ENCODE results near the gene MOCS1. TPM values are rescaled to one million over a fixed set of nuclear protein-coding genes. Genes with fewer than 3 reads are reported as not detected.
A peak's percentile ranks its signal among the peaks of the same experiment; 100 is the strongest.
"Not testable (repeated sequence)": the region's sequence is repeated elsewhere in the genome, so short reads cannot be mapped to it uniquely, and the experiment has no call there.

MOCS1 gene
- 12.5 TPM for polyA plus RNA-seq (2013, experiment 1 of 2; ENCODE audit: insufficient read length)
- 11.1 TPM for polyA plus RNA-seq (2013, experiment 2 of 2; ENCODE audit: insufficient read length)

DNA sequence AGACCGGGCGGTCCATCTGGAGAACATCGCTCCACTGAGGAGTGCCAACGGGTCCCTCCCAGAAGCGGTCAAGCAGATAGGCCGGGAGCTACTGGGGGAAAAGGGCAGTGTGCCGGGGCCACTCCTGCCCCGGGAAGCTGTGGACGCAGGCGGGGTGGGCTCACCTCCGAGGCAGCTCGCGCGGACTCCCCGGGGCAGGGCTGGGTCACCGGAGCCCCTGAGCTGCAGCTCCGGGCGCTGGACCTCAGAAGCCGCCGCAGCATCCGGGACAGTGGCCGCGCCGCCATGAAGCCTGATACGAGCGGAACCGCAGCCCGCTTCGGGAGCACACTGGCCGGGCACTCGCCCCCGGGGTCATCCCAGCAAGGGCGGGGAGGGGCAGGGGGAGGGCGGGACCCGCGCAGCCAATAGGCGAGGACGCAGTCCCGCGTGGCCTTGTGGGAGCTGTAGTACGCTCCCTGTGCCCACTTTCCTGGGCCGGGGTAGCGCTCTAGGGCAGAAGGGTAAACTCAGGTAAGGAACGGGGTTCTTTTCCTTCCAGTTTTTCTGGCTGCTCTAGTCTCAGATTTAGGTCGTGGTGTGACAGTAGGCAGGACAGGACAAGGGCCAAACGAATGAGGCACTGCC lies at the start of gene MOCS1:
TSS of gene MOCS1 (minus strand) at position 332 of the 627 bp plus-strand sequence. CDS start at position 287, 45 bp downstream.
- DNase-seq, result peak; percentile 66

DNA sequence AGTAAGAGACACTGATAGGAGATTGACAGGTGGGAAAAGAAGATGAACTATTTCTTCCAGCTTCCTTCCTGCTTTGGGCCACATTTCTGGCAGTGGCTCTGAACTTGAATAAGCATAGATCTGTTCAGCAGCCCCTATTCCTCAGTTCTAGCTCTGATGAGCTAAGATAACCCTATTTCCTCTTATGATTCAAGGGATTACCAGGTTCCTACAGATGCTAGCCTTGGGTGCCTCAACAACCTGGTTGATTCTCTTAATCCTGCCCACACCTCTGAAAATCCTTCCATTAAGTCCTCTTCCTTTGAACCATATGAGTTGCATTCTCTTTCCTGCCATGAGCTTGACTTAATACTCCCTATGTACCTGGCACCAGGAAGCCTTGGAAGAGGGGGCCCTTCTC lies 49.8 kb upstream of the MOCS1 start:
- no peak for DNase-seq

DNA sequence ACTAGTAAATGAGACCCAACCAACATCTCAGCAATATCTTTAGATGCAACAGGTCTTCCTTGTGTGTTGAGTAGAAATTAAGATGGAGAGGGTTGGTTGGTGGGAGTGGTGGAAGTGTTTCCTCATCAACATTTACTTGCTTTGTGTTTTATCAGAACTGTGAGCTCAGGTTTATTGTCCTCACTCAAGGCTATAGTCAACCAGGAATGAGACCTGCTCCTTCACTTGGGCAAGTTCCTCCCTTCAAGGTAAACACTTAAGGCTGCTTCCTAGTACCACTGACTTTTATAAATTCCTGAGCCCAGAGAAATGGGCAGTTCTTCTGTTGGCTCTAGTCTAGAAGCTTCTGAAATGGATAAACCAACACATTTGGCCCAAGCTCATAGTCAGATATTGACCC lies 48.9 kb upstream of the MOCS1 start:
- DNase-seq, result no peak

DNA sequence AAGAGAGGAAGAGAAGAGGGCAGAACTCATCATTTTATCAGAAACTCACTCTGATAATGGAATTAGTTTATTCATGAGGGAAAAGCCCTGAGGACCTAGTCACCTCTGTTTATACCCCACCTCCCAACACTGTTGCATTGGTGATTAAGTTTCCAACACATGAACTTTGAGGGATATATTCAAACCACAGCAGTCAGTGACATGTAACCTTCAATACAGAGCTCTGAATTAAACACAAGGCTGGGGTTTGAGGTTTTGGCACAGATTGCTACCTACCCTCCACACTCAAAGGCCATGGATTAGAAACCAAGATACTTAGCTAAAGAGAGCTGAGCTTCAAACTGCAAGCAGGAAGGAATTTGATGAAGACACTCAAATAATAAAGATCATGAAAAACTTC lies 48.5 kb upstream of the MOCS1 start:
- DNase-seq, result no peak

DNA sequence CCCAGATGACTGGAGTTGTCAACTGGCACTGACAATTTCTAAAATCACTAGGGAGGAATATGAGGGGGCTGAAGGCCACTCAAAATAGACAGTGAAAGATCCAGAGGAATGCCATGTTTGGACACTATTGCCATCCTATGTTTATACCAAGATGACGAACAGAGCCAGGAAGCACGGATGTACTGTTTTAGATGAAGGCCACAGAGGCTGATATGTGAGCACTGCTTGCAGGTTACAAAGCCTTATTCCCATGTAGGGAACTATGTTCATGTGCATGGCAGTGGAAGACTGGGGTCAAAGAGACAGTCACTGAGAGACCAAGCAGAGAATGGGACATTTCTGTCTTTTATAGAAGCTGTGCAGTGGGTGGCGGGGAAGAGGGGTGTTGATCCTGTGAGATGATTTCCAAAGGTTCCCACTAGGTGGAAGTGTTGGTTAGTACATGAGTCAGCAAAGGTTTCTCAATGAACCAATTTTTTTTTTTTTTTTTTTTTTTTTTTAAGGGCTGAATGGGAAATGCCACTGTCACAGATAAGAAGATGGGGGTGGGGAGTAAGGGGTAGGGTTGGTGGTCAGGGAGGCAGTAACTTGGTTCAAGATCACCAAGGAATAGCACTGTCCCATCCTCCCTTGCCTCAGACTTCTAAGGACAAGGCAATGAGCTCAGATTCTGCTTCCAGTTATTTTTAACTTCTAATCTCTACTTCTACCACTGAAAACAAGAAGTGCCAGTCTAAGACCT lies 46.7 kb upstream of the MOCS1 start:
- peak; percentile 59 for DNase-seq

DNA sequence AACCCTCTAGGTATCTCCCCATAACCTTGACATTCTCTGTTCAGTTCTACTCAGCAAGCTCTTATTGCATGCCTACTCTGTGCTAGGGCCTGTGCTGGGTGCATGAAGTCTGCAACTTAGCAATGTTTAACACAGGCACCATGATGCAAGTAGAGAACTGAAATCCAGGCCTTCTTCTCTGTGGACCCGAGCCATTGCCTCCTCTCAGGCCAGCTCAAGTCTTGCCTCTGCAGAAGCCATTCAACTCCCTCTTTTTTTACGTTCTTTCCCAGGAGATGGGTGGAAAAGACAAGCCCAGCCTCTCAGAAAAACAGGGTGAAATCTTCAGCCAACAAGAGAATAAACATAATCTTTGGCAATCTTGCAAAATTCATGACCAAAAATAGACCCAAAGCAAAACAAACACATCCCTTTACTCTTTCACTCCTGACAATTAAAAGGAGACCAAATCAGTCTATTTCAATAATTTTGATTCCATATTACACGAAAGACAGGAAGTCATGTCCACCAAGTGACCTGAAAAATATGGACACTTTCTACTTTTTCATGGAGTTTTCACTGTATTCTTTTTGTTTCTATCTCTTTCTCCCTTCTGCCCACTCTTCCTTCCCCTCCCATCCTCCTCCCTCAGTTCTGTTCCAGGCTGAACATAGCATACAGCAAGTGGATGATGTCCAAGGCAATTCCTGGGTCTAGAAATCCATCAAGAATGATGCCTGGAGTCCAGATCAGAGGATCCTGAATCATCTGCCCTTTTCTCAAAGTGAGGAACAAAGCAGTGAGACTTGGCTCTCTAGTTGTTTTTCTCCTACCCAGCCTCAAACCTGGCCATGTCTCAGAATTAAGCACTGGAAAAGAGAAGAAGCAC lies 45.4 kb upstream of the MOCS1 start:
- no peak for DNase-seq

DNA sequence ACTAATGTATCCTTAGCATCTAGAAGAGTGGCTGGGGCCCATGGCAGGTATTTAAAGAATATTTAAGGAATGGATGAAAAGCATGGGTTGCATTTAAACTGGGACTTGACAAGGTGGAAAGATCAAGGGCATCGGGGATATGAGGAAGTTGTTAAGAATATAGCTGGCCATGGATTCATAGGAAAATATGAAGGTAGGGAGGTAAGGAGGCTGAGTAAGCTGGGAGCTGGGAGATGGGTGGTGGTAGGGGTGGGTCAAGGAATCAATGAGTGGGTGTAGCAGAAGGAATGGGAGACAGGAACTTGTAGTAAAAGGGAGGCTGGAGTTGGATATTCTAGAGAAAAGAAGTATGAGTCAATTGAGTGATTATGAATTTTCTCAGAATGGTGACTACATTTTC lies 44.0 kb upstream of the MOCS1 start:
- no peak for DNase-seq

DNA sequence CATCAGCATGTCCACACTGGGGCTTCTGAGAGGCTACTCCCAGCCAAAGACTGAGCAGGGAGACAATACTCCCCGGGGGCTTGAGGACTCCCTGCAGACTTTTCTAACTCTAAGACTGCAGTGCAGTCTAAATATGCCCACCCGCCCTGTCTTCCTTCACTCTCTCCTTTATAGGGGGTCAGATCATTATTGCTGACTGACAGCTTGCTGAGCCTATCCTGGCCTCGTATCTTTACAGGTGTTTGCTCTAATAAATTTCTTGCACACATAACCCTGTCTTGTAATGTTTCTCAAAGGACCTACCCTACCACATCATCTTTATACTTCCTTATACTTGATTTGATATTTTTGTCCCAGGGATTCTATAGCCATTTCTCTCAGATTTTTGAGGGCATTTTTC lies 39.4 kb upstream of the MOCS1 start:
- no peak for DNase-seq

DNA sequence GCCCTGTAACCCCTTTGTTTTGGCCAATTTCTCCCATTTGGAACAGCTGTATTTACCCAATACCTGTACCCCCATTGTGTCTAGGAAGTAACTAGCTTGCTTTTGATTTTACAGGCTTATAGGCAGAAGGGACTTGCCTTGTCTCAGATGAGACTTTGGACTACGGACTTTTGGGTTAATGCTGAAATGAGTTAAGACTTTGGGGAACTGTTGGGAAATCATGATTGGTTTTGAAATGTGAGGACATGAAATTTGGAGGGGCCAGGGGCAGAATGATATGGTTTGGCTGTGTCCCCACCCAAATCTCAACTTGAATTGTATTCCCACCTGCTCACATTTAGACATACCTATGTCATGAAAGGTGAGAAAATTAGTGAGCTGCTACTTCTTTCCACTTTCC lies 38.5 kb upstream of the MOCS1 start:
- not testable (repeated sequence) for DNase-seq

DNA sequence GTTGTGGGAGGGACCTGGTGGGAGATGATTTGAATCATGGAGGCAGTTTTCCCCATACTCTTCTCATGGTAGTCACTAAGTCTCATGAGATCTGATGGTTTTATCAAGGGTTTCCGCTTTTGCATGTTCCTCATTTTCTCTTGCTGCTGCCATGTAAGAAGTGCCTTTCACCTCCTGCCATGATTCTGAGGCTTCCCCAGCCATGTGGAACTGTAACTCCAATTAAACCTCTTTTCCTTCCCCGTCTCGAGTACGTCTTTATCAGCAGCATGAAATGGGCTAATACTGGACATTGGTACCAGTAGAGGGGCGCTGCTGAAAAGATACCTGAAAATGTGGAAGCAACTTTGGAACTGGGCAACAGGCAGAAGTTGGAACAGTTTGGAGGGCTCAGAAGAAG lies 36.9 kb upstream of the MOCS1 start:
- not testable (repeated sequence) for DNase-seq

DNA sequence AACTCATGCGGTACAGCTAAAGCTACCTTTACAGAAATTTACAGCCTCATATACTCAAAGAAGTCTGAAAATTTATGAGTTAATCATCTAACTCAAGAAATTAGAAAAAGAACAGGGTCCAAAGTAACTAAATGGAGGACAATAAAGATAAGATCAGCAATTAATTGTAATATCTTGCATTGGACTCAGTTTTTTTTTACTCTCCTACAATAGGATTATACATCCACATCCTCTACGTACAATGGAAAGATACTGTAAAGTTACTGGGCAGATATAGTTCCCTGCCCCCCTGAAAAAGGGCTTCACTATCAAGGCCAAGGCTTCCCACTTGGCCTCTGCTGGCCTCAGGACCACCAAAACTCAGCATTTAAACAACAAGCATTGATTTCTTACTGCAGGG lies 31.5 kb upstream of the MOCS1 start:
- DNase-seq, result no peak

DNA sequence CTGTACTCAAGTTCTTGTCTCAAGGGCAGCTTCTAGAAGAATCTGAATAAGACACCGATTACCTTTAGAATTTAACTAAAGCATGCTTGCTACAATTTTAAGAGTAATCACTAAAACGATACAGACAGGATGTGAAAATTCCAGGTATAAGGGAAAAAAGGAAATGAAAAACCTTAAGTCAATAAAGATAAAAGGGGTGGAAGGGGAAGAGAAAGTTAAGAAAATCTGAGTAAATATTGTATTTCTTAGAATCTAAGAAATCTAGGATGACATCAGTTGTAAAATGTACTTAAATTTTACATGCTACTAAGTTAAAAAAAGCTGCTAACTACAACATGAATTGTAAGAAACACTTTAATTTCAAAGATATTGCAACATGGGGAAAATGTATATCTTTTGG lies 30.3 kb upstream of the MOCS1 start:
- no peak for DNase-seq

DNA sequence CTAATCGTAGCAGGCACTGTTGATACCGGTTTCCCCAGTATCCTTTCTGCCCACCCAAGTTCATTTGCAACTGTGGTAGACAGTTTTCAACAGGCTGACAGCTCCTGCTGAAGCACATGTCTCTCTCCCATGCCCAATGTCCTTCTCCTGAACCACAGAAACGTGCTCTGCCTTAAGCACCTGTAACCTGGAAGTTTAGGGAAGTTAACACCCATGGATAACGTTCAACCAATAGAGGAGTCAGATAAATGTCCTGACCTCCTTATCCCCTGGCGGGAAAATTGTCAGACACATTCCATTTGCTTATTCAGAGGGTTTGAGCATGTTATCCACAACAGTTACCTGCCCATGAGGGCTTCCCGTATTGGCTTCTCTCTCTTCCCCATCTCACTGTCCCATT lies 29.8 kb upstream of the MOCS1 start:
- no peak for DNase-seq

DNA sequence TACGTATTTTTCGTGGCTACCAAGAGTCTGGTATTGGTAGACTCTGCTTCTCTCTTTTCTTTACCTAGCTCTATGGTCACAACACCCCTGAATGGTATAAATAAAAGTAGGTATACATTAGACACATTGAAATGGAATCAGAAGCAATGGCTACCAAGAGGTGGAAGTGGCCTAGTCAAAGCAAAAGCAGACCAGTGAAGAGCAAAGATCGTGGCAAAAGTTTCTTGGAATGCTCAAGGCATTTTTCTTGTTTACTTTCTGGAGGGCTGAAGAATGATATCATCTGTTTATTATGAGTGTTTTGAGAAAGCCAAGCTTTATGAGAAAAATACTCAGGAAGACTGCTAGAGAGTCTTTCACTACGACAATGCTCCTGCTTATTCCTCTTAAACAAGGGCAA lies 28.6 kb upstream of the MOCS1 start:
- peak; percentile 49 for DNase-seq

DNA sequence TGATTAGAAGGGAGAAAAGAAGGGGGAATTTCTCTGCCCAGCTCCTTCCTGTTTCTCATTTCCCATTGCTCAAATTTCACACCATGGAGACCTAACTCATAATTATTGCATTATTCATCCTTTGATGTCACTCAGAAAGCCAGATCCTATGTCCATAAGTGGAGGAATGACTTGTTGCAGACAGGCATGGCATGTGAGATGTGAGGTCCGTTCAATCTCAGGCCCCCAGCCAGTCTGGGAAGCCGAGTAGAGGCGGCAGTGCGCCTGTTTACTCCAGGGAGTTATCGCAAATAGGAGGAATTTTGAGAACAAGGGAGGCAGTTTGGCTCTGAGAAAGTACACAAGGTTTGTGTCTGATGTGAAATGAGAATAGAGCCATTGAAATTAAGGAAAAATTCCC lies 26.9 kb upstream of the MOCS1 start:
- DNase-seq, result peak; percentile 81

DNA sequence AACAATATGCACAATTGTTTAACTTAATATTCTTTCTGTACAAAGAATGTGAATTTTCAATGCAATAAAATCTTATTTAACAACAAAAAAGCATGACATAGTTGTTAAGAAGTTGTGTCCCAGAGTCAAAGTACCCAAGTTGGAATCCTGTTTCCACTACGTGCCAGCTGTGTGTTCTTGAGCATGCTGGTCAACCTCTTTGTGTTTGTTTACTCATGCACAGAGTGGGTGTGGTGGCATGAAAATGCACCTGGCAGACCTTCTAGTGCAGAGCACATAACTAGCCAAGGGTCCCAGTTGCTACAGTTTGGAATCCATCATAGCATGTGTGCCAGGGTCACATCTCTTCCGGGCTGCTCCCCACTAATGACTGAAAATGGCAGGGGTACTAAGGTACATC lies 24.7 kb upstream of the MOCS1 start:
- DNase-seq, result no peak

DNA sequence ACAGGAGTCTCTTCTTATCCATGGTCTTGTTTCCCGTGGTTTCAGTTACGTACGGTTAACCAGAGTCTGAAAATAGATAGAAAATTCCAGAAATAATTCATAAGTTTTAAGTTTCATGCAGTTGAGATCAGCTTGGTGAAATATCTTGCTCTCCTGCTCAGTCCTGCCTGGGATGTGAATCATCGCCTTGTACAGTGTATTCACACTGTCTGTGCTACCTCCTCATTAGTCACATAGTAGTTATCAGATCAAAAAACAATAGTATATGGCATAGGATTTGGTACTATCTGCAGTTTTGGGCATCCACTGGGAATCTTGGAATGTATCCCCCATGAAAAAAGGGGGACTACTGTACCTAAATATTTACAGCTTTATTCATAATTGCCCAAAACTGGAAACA lies 22.7 kb upstream of the MOCS1 start:
- peak; percentile 66 for DNase-seq

DNA sequence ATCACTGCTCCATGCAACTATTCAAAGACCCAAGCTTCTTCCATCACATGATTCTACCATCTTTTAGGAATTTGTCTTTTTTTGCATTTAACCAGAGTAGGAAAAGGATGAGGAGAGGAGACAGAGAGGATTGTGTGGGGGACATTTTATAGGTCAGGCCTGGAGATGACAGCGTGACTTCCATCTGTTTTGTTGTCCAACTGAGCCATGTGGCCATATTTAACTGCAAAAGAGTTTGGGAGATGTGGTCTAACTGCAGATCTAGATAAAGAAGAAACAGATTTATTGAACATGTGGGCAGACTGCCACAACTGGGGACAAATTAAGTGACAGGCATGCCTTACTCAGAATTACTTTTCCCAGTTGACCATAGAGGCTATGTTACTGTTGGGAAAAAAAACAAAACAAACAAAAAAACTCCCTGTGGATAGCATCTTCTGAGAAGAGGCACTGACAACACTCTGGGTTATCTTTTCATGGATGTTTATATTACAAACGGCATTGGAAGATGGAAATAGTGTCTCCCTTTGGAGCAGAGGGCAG lies 18.9 kb upstream of the MOCS1 start:
- DNase-seq, result no peak

DNA sequence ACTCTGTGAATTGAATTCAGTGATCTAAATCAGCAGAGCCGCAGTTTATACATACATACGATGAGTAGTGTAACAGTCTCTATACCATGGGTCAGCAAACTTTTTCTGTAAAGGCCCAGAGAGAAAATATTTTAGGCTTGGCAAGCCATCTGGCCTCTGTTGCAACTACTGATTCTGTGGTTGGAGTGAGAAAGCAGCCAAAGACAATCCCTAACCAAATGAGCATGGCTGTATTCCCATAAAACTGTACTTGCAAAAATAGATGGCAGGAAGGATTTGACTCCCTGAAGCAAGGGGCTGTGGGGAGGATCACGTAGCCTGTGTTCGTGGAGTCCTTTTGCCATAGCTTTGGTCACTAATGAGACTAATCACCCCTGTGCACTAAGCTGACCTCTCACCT lies 17.9 kb upstream of the MOCS1 start:
- peak; percentile 40 for DNase-seq

DNA sequence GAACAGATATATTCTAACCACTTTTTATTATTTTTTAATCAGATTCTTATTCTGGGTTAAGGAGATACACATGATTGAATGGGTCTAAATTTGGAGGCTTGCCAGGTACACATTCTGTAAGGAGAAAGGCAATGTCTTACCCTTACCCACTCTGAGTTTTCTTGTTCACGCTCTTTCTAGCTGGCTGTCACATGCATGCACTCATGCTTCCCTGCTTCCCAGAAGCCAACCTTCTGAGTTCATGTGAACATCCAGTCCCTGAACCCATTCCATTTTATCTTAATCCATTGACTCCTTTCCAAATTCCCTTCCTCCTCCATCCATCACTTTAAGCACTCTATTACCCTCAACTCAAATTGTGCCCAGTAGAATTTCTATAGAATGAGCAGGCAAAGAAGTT lies 17.5 kb upstream of the MOCS1 start:
- DNase-seq, result no peak

DNA sequence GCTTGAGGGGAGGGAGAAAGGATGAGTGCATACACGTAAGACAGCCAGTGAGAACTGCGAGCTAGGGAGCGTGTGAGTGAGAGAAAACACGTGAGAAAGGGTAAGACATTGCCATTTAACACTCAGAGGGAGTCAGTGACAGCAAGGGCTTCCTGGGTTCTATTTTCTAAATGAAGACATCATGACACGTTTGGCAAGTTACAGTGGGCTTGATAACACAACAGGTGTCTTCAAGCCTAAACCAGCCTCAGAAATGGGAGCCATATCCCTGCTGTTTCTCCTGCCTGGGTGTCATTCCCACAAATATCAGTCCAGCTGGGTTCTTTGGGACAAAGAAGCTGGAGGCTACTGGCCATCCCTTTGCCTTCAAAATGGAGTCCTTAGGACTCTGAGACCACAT lies 16.9 kb upstream of the MOCS1 start:
- DNase-seq, result no peak

DNA sequence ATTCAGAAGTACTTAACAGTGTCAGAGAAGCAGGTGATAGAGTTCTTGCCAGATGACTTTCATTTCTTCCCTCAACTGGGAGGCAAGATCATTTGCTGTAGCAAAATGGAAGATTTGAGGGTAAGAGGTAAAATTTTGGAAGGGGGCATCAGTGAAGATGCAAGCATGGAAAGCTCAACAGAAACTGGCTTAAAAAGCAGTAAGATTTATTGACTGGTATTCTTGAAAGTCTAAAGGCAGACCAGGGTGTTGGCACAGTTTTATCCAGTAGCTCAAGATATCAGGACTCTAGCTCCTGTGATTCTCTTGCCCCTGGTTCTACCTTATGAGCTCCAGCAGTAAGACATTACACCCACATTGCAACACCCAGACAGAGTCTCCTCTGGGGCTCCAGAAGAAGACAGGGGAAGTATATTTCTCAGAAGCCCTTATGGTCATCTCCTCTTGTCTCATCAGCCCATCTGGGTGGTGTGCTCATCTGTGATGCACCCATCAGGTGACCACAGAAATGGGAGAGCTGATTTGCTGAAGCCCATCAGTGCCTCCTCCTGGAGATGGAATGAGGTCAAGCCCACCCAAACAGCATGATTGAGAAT lies 16.0 kb upstream of the MOCS1 start:
- no peak for DNase-seq
